HepG2 (cell line): ENCODE data around the gene CDC26. TPM values are rescaled to one million over a fixed set of nuclear protein-coding genes. Genes with fewer than 3 reads are reported as not detected.

ENCODE experiments used
- ATF6 ChIP-seq: sonication (generic); formaldehyde crosslinking; conservative IDR thresholded peaks from 2 replicates; pipeline ENCODE4 v1.4.0; 2020; ENCODE audit warnings: missing genetic modification reagents
- CSRNP1 ChIP-seq: sonication (generic); formaldehyde crosslinking; IDR thresholded peaks from 2 replicates; pipeline ENCODE4 v1.8.1; 2023; ENCODE audit warnings: mild to moderate bottlenecking, missing genetic modification reagents
- HOXA7 ChIP-seq: sonication (generic); formaldehyde crosslinking; IDR thresholded peaks from 2 replicates; pipeline ENCODE4 v1.8.1; 2022; ENCODE audit warnings: mild to moderate bottlenecking, missing genetic modification reagents, moderate library complexity
- JUNB ChIP-seq: sonication (generic); formaldehyde crosslinking; IDR thresholded peaks from 2 replicates; pipeline ENCODE4 v1.8.0; 2022; ENCODE audit warnings: missing genetic modification reagents, mild to moderate bottlenecking, borderline replicate concordance
- NAIF1 ChIP-seq: sonication (generic); formaldehyde crosslinking; IDR thresholded peaks from 2 replicates; pipeline ENCODE4 v1.5.0; 2020; ENCODE audit warnings: mild to moderate bottlenecking, missing genetic modification reagents, borderline replicate concordance
- NR1H2 ChIP-seq: sonication (generic); formaldehyde crosslinking; IDR thresholded peaks from 2 replicates; pipeline ENCODE4 v1.8.1; 2022; ENCODE audit warnings: low read depth, missing genetic modification reagents, borderline replicate concordance
- YEATS4 ChIP-seq: sonication (generic); formaldehyde crosslinking; IDR thresholded peaks from 2 replicates; pipeline ENCODE4 v1.4.0; 2020; ENCODE audit warnings: missing genetic modification reagents, borderline replicate concordance
- ZFP36L2 ChIP-seq: sonication (generic); formaldehyde crosslinking; IDR thresholded peaks from 2 replicates; pipeline ENCODE4 v1.4.0; 2020; ENCODE audit warnings: missing genetic modification reagents
- ZNF281 ChIP-seq: sonication (generic); formaldehyde crosslinking; IDR thresholded peaks from 2 replicates; pipeline ENCODE4 v1.4.0; 2020; ENCODE audit warnings: missing genetic modification reagents, borderline replicate concordance
- ZNF562 ChIP-seq: sonication (generic); formaldehyde crosslinking; IDR thresholded peaks from 2 replicates; pipeline ENCODE4 v1.8.0; 2022; ENCODE audit warnings: missing genetic modification reagents, borderline replicate concordance
- ZNF577 ChIP-seq: sonication (generic); formaldehyde crosslinking; IDR thresholded peaks from 2 replicates; pipeline ENCODE4 v1.4.0; 2020; ENCODE audit warnings: mild to moderate bottlenecking, low read depth, missing genetic modification reagents, borderline replicate concordance
- ZNF720 ChIP-seq: sonication (generic); formaldehyde crosslinking; IDR thresholded peaks from 2 replicates; pipeline ENCODE4 v1.4.0; 2020; ENCODE audit warnings: missing genetic modification reagents
- ZNF766 ChIP-seq: sonication (generic); formaldehyde crosslinking; IDR thresholded peaks from 2 replicates; pipeline ENCODE4 v1.5.0; 2020; ENCODE audit warnings: missing genetic modification reagents, borderline replicate concordance
- ZNF800 ChIP-seq: sonication (generic); formaldehyde crosslinking; IDR thresholded peaks from 2 replicates; pipeline ENCODE4 v1.4.0; 2020; ENCODE audit warnings: missing genetic modification reagents
- ZNF83 ChIP-seq: sonication (generic); formaldehyde crosslinking; IDR thresholded peaks from 2 replicates; pipeline ENCODE4 v1.4.0; 2020; ENCODE audit warnings: missing genetic modification reagents, mild to moderate bottlenecking, borderline replicate concordance
- polyA plus RNA-seq, 8 experiments: library from polyadenylated mRNA; depleted of rRNA in 3 of 8; stranded (reverse) in 7 of 8; unstranded in 1 of 8; fragments of >200 nt; fragmentation: Illumina TruSeq in 4 of 8; extraction: Trizol in 4 of 8; gene quantifications; 2 replicates each; pipeline versions ENCODE4 v1.2.1 to v1.2.3, GENCODE V29; 2011 to 2016; ENCODE audit warnings: low read depth in 4 of 8, missing spikeins in 1 of 8, mixed read lengths in 1 of 8; ENCODE audit not compliant: insufficient read depth in 1 of 8
- total RNA-seq, 5 experiments: library from RNA; depleted of rRNA; stranded (reverse); fragments of >200 nt; fragmentation: Illumina TruSeq; extraction: Trizol; gene quantifications; 2 replicates each; pipeline ENCODE4 v1.2.3, GENCODE V29; 2016; ENCODE audit warnings: low read depth in 1 of 5
- TF ChIP-seq, protein P1 (sequence below): sonication (generic); formaldehyde crosslinking; IDR thresholded peaks from 2 replicates; pipeline ENCODE4 v1.4.0; 2020; ENCODE audit warnings: mild to moderate bottlenecking, missing genetic modification reagents
- TF ChIP-seq, protein P2 (sequence below): sonication (generic); formaldehyde crosslinking; IDR thresholded peaks from 2 replicates; pipeline ENCODE4 v1.5.1; 2020; ENCODE audit warnings: missing genetic modification reagents, mild to moderate bottlenecking, borderline replicate concordance
- TF ChIP-seq, protein P3 (sequence below): IDR thresholded peaks from 2 replicates; pipeline ENCODE4 v1.6.1; 2016; ENCODE audit warnings: mild to moderate bottlenecking, missing biosample characterization, missing genetic modification reagents
- TF ChIP-seq, protein P4 (sequence below): IDR thresholded peaks from 2 replicates; pipeline ENCODE4 v1.6.1; 2012; ENCODE audit warnings: inconsistent platforms

Gene CDC26
- total and polyA plus RNA-seq, 2 of the 13 experiments (the other 11 are each of a cell fraction or from before 2014, with no cell fraction given) = 26.6 to 57.9 TPM

GRCh38 chr9:113228130-113228665 is 47.2 kb downstream of the CDC26 start (continued):
- TF ChIP-seq ZNF800 (peak; percentile 17; the same call in 1 of the 2 replicates), ZNF83 (CRISPR knock-in tag) (no peak), NR1H2 (no peak), YEATS4 (CRISPR knock-in tag) (no peak), JUNB (CRISPR knock-in tag) (no peak), ZNF562 (no peak), ZNF720 (CRISPR knock-in tag) (no peak), HOXA7 (CRISPR knock-in tag) (no peak), ATF6 (no peak), ZNF281 (CRISPR knock-in tag) (peak; percentile 11; the same call in 1 of the 2 replicates), CSRNP1 (no peak), ZNF766 (no peak), NAIF1 (CRISPR knock-in tag) (no peak), ZNF577 (CRISPR knock-in tag) (no peak), ZFP36L2 (CRISPR knock-in tag) (no peak)
- TF ChIP-seq, protein P1, sequence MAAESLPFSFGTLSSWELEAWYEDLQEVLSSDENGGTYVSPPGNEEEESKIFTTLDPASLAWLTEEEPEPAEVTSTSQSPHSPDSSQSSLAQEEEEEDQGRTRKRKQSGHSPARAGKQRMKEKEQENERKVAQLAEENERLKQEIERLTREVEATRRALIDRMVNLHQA (CRISPR knock-in tag) = no peak
- TF ChIP-seq, protein P2, sequence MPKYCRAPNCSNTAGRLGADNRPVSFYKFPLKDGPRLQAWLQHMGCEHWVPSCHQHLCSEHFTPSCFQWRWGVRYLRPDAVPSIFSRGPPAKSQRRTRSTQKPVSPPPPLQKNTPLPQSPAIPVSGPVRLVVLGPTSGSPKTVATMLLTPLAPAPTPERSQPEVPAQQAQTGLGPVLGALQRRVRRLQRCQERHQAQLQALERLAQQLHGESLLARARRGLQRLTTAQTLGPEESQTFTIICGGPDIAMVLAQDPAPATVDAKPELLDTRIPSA (CRISPR knock-in tag) = no peak
- TF ChIP-seq, protein P3, sequence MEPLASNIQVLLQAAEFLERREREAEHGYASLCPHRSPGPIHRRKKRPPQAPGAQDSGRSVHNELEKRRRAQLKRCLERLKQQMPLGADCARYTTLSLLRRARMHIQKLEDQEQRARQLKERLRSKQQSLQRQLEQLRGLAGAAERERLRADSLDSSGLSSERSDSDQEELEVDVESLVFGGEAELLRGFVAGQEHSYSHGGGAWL (CRISPR knock-in tag) = no peak
- TF ChIP-seq, protein P4, sequence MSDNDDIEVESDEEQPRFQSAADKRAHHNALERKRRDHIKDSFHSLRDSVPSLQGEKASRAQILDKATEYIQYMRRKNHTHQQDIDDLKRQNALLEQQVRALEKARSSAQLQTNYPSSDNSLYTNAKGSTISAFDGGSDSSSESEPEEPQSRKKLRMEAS = peak; percentile 41; the same call in 1 of the 2 replicates
